HepG2 (cell line): ENCODE measurements around the gene S100A4. TPM values are rescaled to one million over a fixed set of nuclear protein-coding genes. Genes with fewer than 3 reads are reported as not detected.

Experiments
- BCL6 ChIP-seq: IDR thresholded peaks from 2 replicates; pipeline ENCODE4 v1.6.1; 2016; ENCODE audit warnings: missing genetic modification reagents, missing compliant biosample characterization
- HOXA7 ChIP-seq: sonication (generic); formaldehyde crosslinking; IDR thresholded peaks from 2 replicates; pipeline ENCODE4 v1.8.1; 2022; ENCODE audit warnings: mild to moderate bottlenecking, missing genetic modification reagents, moderate library complexity
- KDM2A ChIP-seq: sonication (generic); formaldehyde crosslinking; IDR thresholded peaks from 2 replicates; pipeline ENCODE4 v1.4.0; 2020; ENCODE audit warnings: low read depth, missing genetic modification reagents, borderline replicate concordance
- SATB2 ChIP-seq: sonication (generic); formaldehyde crosslinking; IDR thresholded peaks from 2 replicates; pipeline ENCODE4 v1.5.0; 2020; ENCODE audit warnings: missing genetic modification reagents
- SCMH1 ChIP-seq: sonication (generic); formaldehyde crosslinking; IDR thresholded peaks from 2 replicates; pipeline ENCODE4 v1.9.0; 2021; ENCODE audit warnings: missing genetic modification reagents, mild to moderate bottlenecking, borderline replicate concordance
- U2AF1 ChIP-seq: fragments of 200-400 bp; formaldehyde crosslinking; optimal IDR thresholded peaks from 2 replicates; pipeline ENCODE3; 2017; ENCODE audit warnings: mild to moderate bottlenecking, low read depth, low read length
- ZFY ChIP-seq: sonication (generic); formaldehyde crosslinking; IDR thresholded peaks from 2 replicates; pipeline ENCODE4 v1.4.0; 2020; ENCODE audit warnings: missing genetic modification reagents
- ZNF10 ChIP-seq: sonication (generic); formaldehyde crosslinking; IDR thresholded peaks from 2 replicates; pipeline ENCODE4 v1.4.0; 2020; ENCODE audit warnings: mild to moderate bottlenecking, low read depth, missing genetic modification reagents, borderline replicate concordance
- ZNF33A ChIP-seq: sonication (generic); formaldehyde crosslinking; IDR thresholded peaks from 2 replicates; pipeline ENCODE4 v1.5.1; 2020; ENCODE audit warnings: missing genetic modification reagents, mild to moderate bottlenecking, moderate library complexity, borderline replicate concordance
- ZSCAN12 ChIP-seq: sonication (generic); formaldehyde crosslinking; IDR thresholded peaks from 2 replicates; pipeline ENCODE4 v1.9.0; 2021; ENCODE audit warnings: mild to moderate bottlenecking, missing genetic modification reagents
- polyA plus RNA-seq, 8 experiments: library from polyadenylated mRNA; depleted of rRNA in 3 of 8; stranded (reverse) in 7 of 8; unstranded in 1 of 8; fragments of >200 nt; fragmentation: Illumina TruSeq in 4 of 8; extraction: Trizol in 4 of 8; gene quantifications; 2 replicates each; pipeline versions ENCODE4 v1.2.1 to v1.2.3, GENCODE V29; 2011 to 2016; ENCODE audit warnings: low read depth in 4 of 8, missing spikeins in 1 of 8, mixed read lengths in 1 of 8; ENCODE audit not compliant: insufficient read depth in 1 of 8
- total RNA-seq, 5 experiments: library from RNA; depleted of rRNA; stranded (reverse); fragments of >200 nt; fragmentation: Illumina TruSeq; extraction: Trizol; gene quantifications; 2 replicates each; pipeline ENCODE4 v1.2.3, GENCODE V29; 2016; ENCODE audit warnings: low read depth in 1 of 5
- TF ChIP-seq, protein P1 (sequence below): sonication (generic); formaldehyde crosslinking; IDR thresholded peaks from 2 replicates; pipeline ENCODE4 v1.5.1; 2020; ENCODE audit warnings: mild to moderate bottlenecking, moderate library complexity, missing genetic modification reagents
- TF ChIP-seq, protein P2 (sequence below): sonication (generic); formaldehyde crosslinking; IDR thresholded peaks from 2 replicates; pipeline ENCODE4 v1.5.1; 2020; ENCODE audit warnings: missing genetic modification reagents, mild to moderate bottlenecking, borderline replicate concordance
- TF ChIP-seq, protein P3 (sequence below): sonication (generic); formaldehyde crosslinking; IDR thresholded peaks from 2 replicates; pipeline ENCODE4 v1.5.0; 2020; ENCODE audit warnings: mild to moderate bottlenecking, missing genetic modification reagents, borderline replicate concordance
- TF ChIP-seq, protein P4 (sequence below): sonication (generic); formaldehyde crosslinking; IDR thresholded peaks from 2 replicates; pipeline ENCODE4 v1.8.0; 2022; ENCODE audit warnings: missing genetic modification reagents, mild to moderate bottlenecking, borderline replicate concordance

Gene S100A4
- total and polyA plus RNA-seq, 2 of the 13 experiments (the other 11 are each of a cell fraction or from before 2014, with no cell fraction given) = 12.9 to 20.2 TPM

DNA sequence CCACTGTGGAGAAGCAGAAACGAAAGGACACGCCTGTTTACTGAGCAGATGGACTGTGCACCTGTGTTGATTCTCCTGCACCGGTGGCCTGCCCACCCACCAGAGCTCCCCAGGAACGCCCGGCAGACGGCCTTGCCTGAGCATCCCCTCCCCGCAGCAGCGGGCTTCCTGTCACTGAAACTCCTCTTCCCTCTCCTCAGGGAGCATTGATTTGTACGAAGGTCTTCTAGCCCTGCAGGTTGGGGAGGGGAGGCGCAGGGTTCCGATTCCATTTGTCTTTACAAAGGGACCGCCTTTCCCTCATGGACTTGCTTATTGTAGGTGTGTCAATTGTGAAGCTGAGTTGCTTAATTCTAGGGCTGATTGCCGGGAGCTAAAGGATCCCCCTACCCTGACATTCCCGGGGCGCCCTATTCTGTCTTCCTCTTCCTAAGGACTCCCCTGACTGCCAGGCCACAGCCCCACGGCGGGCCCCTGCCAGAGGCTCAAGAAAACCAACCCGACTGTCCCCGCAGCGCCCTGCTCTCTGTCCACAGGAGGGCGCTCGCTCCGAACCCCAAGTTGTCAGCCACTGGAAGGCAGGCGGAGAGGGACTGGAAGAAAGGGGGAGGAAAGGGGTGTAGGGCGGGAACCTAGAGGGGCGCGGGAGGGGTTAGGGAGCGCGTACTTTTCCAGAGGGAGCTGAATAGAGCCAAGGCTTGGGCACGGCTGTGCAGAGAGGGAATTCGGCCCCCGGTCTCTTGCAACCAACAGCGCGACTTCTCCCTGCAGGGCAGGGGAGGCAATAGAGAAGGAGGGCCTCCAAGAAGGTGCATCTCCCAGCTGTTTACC lies 12.6 kb downstream of the S100A4 start (continued):
- no peak for TF ChIP-seq ZNF10 (CRISPR knock-in tag)
- TF ChIP-seq, protein P1, sequence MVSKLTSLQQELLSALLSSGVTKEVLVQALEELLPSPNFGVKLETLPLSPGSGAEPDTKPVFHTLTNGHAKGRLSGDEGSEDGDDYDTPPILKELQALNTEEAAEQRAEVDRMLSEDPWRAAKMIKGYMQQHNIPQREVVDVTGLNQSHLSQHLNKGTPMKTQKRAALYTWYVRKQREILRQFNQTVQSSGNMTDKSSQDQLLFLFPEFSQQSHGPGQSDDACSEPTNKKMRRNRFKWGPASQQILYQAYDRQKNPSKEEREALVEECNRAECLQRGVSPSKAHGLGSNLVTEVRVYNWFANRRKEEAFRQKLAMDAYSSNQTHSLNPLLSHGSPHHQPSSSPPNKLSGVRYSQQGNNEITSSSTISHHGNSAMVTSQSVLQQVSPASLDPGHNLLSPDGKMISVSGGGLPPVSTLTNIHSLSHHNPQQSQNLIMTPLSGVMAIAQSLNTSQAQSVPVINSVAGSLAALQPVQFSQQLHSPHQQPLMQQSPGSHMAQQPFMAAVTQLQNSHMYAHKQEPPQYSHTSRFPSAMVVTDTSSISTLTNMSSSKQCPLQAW (CRISPR knock-in tag) = peak; percentile 70; the same call in 1 of the 2 replicates
- TF ChIP-seq, protein P2, sequence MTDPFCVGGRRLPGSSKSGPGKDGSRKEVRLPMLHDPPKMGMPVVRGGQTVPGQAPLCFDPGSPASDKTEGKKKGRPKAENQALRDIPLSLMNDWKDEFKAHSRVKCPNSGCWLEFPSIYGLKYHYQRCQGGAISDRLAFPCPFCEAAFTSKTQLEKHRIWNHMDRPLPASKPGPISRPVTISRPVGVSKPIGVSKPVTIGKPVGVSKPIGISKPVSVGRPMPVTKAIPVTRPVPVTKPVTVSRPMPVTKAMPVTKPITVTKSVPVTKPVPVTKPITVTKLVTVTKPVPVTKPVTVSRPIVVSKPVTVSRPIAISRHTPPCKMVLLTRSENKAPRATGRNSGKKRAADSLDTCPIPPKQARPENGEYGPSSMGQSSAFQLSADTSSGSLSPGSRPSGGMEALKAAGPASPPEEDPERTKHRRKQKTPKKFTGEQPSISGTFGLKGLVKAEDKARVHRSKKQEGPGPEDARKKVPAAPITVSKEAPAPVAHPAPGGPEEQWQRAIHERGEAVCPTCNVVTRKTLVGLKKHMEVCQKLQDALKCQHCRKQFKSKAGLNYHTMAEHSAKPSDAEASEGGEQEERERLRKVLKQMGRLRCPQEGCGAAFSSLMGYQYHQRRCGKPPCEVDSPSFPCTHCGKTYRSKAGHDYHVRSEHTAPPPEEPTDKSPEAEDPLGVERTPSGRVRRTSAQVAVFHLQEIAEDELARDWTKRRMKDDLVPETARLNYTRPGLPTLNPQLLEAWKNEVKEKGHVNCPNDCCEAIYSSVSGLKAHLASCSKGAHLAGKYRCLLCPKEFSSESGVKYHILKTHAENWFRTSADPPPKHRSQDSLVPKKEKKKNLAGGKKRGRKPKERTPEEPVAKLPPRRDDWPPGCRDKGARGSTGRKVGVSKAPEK (CRISPR knock-in tag) = no peak
- peak; percentile 74 for TF ChIP-seq KDM2A (CRISPR knock-in tag)
- no peak for TF ChIP-seq ZNF33A (CRISPR knock-in tag)
- peak; percentile 50 for TF ChIP-seq ZFY (CRISPR knock-in tag)
- no peak for TF ChIP-seq ZSCAN12 (CRISPR knock-in tag)
- TF ChIP-seq, protein P3, sequence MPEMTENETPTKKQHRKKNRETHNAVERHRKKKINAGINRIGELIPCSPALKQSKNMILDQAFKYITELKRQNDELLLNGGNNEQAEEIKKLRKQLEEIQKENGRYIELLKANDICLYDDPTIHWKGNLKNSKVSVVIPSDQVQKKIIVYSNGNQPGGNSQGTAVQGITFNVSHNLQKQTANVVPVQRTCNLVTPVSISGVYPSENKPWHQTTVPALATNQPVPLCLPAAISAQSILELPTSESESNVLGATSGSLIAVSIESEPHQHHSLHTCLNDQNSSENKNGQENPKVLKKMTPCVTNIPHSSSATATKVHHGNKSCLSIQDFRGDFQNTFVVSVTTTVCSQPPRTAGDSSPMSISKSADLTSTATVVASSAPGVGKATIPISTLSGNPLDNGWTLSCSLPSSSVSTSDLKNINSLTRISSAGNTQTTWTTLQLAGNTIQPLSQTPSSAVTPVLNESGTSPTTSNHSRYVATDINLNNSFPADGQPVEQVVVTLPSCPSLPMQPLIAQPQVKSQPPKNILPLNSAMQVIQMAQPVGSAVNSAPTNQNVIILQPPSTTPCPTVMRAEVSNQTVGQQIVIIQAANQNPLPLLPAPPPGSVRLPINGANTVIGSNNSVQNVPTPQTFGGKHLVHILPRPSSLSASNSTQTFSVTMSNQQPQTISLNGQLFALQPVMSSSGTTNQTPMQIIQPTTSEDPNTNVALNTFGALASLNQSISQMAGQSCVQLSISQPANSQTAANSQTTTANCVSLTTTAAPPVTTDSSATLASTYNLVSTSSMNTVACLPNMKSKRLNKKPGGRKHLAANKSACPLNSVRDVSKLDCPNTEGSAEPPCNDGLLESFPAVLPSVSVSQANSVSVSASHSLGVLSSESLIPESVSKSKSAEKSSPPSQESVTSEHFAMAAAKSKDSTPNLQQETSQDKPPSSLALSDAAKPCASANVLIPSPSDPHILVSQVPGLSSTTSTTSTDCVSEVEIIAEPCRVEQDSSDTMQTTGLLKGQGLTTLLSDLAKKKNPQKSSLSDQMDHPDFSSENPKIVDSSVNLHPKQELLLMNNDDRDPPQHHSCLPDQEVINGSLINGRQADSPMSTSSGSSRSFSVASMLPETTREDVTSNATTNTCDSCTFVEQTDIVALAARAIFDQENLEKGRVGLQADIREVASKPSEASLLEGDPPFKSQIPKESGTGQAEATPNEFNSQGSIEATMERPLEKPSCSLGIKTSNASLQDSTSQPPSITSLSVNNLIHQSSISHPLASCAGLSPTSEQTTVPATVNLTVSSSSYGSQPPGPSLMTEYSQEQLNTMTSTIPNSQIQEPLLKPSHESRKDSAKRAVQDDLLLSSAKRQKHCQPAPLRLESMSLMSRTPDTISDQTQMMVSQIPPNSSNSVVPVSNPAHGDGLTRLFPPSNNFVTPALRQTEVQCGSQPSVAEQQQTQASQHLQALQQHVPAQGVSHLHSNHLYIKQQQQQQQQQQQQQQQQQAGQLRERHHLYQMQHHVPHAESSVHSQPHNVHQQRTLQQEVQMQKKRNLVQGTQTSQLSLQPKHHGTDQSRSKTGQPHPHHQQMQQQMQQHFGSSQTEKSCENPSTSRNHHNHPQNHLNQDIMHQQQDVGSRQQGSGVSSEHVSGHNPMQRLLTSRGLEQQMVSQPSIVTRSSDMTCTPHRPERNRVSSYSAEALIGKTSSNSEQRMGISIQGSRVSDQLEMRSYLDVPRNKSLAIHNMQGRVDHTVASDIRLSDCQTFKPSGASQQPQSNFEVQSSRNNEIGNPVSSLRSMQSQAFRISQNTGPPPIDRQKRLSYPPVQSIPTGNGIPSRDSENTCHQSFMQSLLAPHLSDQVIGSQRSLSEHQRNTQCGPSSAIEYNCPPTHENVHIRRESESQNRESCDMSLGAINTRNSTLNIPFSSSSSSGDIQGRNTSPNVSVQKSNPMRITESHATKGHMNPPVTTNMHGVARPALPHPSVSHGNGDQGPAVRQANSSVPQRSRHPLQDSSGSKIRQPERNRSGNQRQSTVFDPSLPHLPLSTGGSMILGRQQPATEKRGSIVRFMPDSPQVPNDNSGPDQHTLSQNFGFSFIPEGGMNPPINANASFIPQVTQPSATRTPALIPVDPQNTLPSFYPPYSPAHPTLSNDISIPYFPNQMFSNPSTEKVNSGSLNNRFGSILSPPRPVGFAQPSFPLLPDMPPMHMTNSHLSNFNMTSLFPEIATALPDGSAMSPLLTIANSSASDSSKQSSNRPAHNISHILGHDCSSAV = no peak
- TF ChIP-seq BCL6 = peak; percentile 42; the same call in 1 of the 2 replicates
- no peak for TF ChIP-seq SCMH1 (CRISPR knock-in tag)
- TF ChIP-seq, protein P4, sequence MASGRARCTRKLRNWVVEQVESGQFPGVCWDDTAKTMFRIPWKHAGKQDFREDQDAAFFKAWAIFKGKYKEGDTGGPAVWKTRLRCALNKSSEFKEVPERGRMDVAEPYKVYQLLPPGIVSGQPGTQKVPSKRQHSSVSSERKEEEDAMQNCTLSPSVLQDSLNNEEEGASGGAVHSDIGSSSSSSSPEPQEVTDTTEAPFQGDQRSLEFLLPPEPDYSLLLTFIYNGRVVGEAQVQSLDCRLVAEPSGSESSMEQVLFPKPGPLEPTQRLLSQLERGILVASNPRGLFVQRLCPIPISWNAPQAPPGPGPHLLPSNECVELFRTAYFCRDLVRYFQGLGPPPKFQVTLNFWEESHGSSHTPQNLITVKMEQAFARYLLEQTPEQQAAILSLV (CRISPR knock-in tag) = no peak
- TF ChIP-seq U2AF1 = no peak
- TF ChIP-seq HOXA7 (CRISPR knock-in tag) = no peak
- TF ChIP-seq SATB2 (CRISPR knock-in tag) = no peak
